PC-9 (cell line): ENCODE data around the gene CPED1.

ENCODE experiments used
- CTCF ChIP-seq: fragments of 200-600 bp; sonication (generic); conservative IDR thresholded peaks from 2 replicates; pipeline ENCODE4 v1.6.1; 2017; ENCODE audit warnings: mixed run types, antibody characterized with exemption, mild to moderate bottlenecking, moderate library complexity
- EZH2 ChIP-seq: fragments of 200-600 bp; sonication (generic); IDR thresholded peaks from 2 replicates; pipeline ENCODE4 v1.8.0; 2017; ENCODE audit warnings: antibody characterized with exemption, low read depth

- TF ChIP-seq CTCF (no peak), EZH2 (no peak)
Measured at GRCh38 chr7:121271098-121271497, 282.6 kb downstream of the CPED1 start.
